Measurements from ENCODE around the gene C12orf42.

Gene C12orf42

DNA sequence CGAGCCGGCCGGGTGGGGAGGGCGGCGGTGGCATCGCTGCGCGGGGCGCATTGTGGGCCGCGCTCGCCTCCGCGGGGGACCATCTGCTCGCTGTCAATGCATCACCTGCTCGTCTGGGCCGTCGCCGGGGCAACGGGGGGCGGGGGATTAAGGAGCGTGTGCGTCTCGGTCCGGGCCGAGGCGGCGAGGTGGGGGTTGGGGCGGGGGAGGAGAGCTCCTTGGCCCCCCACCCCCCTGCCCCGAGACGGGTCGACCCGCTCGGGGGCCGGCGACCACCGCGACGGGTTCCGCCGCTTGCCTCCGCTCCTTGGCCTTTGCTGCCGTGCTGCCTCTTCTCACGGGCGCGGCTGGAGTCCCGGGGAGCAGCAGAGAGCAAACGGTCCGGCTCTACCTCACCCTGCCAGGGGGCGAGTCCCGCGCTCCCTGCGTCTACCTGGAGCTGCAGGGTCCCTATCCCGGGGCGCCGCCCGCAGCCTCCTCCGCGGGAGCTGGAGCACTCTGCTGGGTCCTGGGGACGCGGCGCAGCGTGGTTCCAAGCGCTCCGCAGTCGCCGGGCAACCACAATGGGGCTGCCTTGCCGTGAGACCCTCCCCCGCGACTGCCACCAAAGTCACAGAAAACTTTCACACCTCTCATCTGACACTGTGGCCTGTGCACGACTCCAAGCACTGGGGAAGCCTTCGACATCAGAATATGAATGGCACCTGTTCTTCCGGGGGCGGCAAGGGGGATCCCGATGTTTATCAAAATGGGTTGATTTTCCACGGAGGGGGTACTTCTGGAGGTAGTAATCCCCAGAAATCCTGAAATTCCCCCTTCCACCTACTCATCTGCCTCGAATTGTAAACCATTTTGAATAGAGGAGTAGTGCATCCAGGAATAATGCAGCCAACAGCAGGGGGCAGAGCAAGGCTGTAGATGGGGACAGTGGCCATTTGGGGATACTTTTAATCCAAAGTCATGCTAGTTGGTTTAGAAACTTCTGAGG lies at the start of gene C12orf42:
Gene C12orf42 (minus strand): TSS at position 500 of the 988 bp plus-strand sequence. CDS start 17,542 bp downstream, outside the sequence.
- DNase-seq: no peak

DNA sequence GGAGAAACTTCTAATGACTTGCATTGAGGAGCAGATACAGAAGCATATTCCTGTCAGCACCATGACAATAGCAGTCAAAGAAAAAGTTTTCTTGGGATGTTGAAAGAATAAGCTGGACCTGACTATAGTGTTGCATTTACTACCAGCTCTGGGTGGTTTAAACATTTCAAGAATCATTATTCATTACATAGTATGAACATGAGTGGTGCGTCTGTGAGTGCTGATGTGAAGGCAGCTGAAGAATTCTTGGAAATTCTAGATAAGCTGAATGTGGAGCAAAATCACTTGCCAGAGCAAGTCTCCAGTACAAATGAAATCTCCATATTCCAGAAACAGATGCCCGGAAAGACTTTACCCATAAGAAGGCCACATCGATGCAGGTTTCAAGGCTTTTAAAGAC lies 46.3 kb upstream of the C12orf42 start:
- no peak for DNase-seq

DNA sequence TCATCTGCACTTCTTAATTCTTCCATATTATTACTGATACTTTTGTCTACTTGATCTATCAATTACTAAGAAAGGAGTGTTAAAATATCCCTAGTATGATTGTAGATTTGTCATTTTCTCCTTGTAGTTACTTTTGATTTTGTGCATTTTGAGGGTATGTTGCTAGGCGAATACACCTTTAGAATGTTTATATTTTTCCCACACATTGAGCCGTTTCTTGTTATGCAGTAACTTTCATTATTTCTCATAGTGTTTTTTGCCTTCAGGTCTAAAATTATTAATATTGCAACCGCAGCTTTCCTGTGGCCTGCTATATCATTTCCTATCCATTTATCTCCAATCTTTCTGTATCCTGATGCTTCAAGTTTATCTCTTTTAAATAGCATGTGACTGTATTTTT lies 44.6 kb upstream of the C12orf42 start:
- DNase-seq: no peak

DNA sequence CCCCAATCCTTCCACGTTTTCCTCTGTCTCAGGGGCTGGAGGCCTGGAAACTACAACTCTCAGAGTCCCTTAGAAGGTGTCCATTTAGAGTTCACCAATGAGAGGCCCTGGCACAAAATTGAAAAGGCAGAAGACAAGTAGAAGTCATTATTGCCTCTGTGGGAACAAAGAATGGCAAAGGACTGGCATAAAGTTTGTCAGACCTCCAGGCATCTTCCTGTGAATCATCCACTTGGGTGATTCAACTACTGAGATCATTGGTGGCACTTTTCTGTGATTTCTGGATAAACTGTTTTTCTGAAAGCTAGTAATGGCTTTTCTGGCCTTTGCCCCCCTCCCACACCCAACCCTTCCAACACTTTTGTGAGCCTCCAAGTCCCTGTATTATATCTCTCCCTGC lies 42.6 kb upstream of the C12orf42 start:
- no peak for DNase-seq

DNA sequence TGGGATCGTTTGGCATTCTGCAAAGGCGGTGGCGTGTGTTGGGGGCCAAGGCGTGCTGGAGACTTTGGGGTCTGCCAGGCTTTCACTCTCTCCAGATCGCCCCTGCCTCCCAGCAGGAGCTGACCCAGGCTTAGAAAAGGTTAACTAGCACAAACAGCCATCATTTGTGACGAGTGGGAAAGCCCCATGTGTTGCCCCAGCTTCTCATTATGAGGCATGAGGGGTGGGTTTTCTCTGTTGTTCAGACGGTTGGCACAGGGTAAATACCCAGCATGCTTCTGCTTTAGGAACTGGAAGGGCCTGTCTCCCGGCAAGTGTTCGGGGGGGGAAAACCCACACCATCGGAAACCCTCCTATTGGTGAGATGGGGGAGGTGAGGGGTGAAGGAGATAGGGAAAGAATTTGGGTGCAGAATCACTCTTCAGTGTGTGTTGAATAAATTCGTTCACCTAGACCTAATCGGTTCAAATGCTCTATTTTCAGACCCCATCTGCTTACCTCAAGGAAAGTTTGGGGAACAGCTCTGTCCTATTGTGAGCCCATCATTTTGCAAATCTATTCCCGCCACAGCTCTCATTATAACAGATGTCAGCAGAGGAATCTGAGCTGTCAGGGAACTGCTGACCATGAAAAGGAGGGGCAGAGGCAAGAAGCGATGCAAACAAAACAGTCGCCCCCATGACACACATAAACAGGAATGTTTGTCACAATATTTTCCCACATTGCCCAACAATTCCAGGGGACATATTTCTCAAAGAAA lies 34.7 kb upstream of the C12orf42 start:
- no peak for DNase-seq

DNA sequence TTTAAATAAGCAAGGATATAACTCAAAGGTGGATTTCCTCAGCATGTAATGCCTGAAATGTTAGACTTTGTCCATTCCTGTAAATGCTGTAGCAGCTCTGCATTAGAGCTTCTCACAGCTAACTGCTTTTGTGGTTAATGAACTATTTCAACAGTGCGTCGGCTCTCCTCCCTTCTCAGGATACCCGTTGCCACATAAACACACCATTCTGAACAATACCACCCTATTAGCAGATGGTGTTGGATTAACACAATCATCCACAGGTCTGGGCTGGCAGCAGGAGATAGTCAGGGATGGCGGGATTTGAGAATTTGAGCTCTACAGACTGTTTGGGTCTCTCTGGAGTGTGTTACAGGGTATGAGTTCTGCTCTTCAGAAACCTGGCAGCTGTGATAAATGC lies 33.5 kb upstream of the C12orf42 start:
- no peak for DNase-seq

DNA sequence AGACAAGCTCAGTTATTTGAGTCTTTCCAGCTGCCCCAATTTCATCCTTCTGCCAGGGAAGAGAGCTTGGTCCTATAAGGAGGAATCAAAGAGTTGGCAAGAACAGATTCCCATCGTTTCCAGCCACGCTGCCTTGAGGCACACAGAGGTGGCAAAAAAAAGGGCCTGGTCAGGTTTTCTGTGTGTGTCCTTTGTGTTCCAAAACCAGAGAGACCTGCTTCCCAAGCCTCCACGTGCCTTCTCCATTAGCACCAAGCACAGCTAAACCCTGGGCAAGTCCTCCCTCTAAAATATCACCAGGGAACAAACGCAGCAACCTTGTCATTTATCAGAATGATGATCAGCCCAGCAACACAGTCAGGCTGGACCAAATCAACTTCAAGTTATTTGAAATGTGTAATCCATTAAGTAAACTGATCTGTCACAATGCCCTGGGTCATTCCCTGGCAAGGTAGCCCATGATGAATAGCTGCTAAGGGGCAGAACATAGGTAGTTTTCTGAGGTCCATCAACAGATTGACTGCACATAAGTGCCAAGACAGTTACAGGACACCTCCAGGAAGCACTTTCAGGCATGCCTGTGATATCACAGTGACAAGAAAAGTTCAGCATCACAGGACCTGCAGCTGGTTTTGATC lies 28.6 kb upstream of the C12orf42 start:
- DNase-seq: no peak

DNA sequence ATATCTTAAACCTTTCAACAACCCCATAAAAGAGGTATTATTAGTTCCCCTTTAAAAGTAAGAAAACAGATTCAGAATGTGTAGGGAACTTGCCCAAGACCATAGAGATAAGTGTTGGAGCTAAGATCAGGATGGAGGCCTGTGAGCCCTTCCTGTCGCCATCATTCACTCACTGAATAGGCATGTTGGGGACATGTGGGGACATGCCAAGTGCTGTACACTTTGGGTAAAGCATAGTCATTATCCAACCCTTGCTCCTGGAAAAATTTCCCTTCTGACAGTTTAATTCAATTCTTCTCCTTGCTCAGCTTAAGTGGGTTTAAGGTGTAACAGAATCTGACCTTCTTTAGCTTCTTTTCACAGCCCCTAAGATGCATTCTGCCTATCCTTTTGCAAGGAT lies 28.0 kb upstream of the C12orf42 start:
- DNase-seq: no peak

DNA sequence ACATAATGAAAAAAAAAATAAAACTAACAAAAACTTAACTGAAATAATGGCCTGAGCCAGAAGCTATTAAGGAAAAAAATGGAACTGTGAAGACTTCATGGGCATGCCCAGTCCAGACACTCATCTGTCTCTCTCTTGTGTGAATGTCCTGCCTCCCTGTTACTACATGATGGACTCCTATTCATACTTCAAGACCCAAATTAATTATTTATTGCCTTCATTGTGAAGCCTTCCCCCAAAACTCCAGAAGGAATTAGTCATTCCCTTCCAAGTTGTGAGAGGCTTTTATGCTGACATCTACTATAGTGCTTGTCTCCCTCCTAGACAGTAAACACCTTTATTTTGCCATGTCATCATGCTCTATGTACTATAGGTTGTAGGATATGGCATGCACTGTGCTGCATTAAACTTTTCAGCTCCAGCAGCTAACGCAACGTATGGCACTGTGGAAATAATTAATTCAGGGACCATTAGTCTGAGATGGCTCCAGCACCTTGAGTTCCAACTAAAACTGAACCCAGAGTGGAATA lies 25.0 kb upstream of the C12orf42 start:
- no peak for DNase-seq

DNA sequence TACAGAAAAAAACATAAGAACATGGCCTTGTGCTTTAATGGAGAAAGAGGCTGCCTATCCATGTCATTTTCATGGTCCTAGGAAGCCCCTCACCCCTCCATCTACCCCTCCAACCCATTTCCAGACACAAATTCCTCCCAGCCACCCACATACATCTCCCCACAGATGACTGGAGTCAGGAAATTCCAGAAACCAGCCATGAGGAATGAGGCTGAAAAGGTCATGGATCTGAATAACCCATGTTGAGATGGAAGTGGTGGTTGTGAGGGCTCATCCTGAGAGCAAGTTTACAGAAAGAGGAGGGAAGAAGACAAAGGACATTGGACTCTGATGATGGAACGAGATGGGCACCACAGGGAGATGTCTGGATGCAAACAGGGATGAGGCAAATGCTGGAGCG lies 23.9 kb upstream of the C12orf42 start:
- no peak for DNase-seq

DNA sequence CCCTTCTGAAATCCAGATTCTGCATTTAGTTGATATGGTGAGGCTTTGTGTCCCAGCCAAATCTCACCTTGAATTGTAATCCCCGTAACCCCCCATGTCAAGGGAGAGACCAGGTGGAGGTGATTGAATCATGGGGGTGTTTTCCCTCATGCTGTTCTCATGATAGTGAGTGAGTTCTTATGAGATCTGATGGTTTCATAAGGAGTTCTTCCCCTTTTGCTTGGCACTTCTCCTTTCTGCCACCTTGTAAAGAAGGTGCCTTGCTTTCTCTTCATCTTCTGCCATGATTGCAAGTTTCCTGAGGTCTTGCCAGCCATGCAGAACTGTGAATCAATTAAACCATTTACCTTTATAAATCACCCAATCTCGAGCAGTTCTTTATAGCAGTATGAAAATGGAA lies 23.1 kb upstream of the C12orf42 start:
- DNase-seq: no peak

DNA sequence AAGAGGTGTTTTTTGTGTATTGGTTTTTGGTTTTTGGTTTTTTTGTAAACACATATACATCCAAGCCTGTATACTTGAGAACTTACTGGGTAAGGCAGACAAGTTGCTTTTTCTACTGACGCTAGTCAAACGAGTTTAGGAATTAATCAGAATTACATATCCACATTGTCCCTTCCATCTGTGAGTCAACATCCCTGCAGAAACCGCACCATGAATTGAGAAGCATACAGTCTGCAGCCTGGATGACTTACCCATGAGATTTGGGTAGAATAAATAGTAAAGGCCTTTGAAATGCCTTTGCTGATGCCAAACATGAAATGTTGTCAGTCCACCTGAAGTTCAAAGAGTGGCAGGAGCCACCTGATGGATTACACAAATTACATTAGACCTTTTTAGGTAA lies 21.4 kb upstream of the C12orf42 start:
- DNase-seq: no peak

DNA sequence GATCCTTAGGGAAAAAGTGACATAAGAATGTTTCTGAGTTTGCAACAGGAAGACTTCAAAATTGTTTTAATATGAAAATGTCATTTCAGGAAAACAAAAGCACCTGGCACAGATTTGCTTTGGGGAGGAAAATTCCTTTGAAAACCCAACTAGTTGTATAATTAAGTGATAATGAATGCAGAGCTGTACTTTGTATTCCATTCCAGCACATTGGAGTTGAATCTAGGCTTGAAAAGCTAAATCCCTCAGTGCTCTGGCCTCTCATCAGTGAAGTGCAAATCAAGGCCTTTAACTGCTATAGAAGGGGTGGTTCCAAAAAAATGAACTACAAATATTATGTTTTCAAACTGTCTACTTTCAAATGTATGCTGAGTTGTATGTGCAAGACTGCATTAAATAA lies 19.6 kb upstream of the C12orf42 start:
- DNase-seq: no peak

DNA sequence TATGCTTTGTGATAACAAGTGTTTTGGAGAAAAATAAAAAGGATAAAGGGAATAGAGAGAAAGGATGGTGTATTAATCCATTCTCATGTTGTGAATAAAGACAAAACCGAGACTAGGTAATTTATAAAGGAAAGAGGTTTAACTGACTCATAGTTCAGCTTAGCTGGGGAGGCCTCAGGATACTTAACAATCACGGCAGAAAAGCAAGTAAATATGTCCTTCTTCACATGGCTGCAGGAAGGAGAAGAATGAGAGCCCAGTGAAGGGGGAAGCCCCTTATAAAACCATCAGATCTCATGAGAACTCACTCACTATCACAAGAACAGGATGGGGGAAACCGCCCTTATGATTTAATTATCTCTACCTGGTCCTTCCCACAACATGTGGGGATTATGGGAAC lies 18.1 kb upstream of the C12orf42 start:
- no peak for DNase-seq

DNA sequence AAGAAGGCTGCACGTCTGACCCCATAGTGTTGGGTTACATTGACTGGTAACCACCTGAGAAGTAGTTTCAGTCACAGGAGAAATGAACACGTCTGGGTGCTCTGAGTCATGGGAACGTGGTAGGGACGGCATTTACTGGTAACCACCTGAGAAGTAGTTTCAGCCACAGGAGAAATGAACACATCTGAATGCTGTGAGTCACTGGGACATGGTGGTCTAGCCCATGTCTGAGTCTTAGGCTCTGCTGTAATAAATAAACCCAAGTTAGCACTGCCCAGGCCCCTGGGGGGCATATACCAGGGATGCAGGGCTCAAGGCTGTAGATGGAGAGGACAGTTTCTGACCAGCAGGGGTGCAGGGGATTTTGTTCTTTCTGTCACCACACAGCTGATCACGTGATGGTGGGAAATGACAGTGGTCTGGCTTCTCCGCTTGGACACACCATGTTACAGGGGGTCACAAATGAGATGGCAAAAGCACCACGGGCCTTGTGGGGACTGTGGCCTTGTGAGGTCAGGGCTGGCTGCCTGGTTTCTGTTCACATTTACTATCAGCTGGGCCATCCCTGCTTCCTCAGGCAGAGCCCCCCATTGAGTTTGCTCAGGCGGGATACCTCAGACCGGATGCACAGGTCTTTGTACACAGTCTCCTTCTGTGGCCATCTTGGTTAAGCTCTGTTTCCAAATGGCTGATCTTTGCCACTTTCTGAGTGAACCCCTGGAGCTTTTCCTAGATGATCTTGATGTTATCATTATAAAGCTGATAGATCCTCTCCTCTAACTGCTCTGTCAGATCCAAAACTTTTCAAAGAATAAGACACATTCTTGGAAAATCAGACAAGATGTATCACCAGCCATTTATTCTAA lies 9.8 kb upstream of the C12orf42 start:
- DNase-seq: no peak

DNA sequence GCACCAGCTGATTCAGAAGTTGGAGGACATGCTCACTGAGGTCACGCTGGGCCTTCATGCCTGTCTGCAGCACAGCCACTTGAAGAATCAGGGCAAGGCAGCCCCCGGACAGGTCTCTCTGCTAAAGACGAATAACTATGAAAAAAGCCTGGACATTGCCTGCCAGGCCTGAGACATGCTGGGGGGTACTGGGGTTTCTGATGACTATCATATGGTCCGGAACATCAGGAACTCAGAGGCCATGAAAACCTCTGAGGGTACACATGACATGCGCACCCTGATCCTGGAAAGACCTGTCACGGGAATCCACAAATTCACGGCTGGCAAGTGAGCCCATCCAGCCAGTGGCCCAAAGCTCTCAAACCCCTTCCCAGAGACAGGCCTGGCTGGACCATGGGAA lies 8.8 kb upstream of the C12orf42 start:
- DNase-seq: no peak

DNA sequence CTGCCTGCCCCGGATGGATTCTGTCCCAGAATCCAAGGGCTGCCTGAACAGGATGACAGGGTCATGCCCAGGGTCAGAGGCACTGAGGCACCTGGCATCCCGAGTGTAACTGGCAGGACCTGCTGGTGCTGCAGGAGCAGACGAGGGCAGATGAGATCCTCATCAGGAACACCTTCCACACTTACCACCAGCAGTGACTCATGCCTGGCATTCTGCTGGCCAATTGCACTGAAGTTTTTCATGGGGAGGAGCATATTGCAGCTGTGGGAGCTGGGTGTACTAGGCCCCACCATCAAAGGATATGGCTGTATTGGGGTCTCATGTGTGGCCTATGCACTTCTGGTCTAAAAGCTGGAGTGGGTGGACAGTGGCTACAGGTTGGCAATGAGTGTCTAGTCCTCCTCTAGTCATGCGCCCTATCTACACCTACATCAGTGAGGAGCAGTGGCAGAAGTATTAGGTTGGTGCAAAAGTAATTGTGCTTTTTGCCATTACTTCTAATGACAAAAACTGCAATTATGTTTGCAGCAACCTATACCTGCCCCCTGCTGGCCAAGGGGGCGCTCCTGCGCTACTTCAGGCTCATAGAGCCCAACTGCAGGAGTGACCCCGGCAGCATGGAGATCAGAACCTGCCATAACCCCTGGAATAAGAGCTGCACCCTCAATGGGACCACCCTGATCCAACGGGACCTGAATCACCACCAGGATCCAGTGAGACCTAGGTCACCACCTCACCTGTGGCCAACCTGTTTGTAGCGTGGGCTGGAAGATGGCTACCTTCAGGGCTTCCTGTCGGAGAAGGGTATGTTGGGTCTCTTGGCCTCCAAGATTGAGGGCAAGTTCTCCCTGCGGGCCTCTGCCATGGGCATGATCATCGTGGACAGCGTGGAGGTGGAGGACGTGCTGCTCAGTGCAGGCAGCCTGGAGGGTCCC lies 8.0 kb upstream of the C12orf42 start:
- no peak for DNase-seq

DNA sequence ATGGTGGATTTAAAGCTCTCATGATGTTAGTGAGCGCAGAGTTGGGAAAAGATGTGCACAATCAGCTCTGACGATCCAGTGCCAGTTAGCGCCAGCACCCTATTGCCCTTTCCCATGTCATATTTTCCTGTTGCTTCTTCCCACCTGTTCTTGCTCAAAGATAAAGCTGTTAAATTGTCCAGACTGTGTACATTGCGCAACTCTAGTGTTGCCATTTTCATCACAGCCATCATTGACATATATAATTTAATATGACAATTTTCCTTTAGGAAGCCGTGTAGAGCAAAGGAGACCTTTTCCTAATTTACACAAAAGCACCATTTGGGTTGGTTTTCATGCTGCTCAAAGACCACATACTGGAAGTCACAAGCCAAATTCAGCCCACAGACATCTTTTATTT lies 5.7 kb upstream of the C12orf42 start:
- no peak for DNase-seq

DNA sequence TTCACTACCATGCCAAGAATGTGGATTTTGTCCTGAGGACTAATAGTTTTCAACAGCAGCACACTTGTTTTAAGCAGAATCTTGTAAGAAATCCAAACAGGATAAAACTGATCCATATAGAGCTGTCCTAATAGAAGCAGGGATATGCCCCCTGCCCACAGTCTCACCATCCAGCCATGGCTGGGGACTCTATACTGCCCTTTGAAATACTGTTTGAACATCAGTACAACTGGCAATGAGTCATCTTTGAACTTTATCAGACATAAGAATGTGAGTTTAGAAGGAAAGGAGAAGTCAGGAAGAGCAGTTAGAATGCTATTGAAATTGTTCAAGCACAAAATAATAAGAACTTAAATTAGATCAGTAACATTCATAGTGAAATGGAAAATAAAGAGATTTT lies 3.8 kb upstream of the C12orf42 start:
- DNase-seq: no peak

DNA sequence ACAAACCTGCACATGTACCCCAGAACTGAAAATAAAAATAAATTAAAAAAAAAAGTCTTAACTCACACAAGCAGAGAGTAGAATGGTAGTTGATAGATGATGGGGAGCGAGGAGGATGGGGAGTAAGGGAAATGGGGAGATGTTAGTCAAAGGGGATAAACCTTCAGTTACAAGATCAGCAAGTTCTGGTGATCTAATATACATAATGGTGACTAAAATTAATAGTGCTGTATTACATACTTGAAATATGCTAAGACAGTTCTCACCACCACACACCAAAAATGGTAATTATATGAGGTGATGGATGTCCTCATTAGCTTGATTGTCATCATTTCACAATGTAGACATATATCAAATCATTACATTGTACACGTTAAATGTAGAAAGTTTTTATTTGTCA lies 3.2 kb upstream of the C12orf42 start:
- no peak for DNase-seq
